ENCODE measurements around the gene SDK1. TPM values are rescaled to one million over a fixed set of nuclear protein-coding genes. Genes with fewer than 3 reads are reported as not detected.

The SDK1 gene
- total and polyA plus RNA-seq, 2 experiments from 2014 or later, result 2.1 to 10.0 TPM

GRCh38 chr7:4043988-4044387 is 742.9 kb downstream of the SDK1 start (continued):
- TF ChIP-seq ZNF462 (CRISPR knock-in tag; IDR thresholded peaks at IDR 0.05) (no peak), EZH2 (IDR thresholded peaks at IDR 0.05; ENCODE audit: low read depth, unreplicated experiment) (no peak), NANOG (IDR thresholded peaks at IDR 0.05; ENCODE audit: borderline replicate concordance) (no peak), JUNB (IDR thresholded peaks at IDR 0.05; ENCODE audit: unreplicated experiment) (no peak)
- TF ChIP-seq, protein P1, sequence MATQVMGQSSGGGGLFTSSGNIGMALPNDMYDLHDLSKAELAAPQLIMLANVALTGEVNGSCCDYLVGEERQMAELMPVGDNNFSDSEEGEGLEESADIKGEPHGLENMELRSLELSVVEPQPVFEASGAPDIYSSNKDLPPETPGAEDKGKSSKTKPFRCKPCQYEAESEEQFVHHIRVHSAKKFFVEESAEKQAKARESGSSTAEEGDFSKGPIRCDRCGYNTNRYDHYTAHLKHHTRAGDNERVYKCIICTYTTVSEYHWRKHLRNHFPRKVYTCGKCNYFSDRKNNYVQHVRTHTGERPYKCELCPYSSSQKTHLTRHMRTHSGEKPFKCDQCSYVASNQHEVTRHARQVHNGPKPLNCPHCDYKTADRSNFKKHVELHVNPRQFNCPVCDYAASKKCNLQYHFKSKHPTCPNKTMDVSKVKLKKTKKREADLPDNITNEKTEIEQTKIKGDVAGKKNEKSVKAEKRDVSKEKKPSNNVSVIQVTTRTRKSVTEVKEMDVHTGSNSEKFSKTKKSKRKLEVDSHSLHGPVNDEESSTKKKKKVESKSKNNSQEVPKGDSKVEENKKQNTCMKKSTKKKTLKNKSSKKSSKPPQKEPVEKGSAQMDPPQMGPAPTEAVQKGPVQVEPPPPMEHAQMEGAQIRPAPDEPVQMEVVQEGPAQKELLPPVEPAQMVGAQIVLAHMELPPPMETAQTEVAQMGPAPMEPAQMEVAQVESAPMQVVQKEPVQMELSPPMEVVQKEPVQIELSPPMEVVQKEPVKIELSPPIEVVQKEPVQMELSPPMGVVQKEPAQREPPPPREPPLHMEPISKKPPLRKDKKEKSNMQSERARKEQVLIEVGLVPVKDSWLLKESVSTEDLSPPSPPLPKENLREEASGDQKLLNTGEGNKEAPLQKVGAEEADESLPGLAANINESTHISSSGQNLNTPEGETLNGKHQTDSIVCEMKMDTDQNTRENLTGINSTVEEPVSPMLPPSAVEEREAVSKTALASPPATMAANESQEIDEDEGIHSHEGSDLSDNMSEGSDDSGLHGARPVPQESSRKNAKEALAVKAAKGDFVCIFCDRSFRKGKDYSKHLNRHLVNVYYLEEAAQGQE (IDR thresholded peaks at IDR 0.05; ENCODE audit: unreplicated experiment), result no peak
- TF ChIP-seq, protein P2, sequence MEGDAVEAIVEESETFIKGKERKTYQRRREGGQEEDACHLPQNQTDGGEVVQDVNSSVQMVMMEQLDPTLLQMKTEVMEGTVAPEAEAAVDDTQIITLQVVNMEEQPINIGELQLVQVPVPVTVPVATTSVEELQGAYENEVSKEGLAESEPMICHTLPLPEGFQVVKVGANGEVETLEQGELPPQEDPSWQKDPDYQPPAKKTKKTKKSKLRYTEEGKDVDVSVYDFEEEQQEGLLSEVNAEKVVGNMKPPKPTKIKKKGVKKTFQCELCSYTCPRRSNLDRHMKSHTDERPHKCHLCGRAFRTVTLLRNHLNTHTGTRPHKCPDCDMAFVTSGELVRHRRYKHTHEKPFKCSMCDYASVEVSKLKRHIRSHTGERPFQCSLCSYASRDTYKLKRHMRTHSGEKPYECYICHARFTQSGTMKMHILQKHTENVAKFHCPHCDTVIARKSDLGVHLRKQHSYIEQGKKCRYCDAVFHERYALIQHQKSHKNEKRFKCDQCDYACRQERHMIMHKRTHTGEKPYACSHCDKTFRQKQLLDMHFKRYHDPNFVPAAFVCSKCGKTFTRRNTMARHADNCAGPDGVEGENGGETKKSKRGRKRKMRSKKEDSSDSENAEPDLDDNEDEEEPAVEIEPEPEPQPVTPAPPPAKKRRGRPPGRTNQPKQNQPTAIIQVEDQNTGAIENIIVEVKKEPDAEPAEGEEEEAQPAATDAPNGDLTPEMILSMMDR (conservative IDR thresholded peaks at IDR 0.05; ENCODE audit: low read depth in 2 of 2), result no peak

All from GM23338 (cell line).